HG03521 (cell line): ENCODE data around the gene KCNH5.

ENCODE experiments used
- ATAC-seq: cut with Tn5 transposase; IDR thresholded peaks from one replicate; pipeline ENCODE4 v1.9.1; 2021; ENCODE audit warnings: mild to moderate bottlenecking, moderate library complexity; ENCODE audit not compliant: unreplicated experiment

Gene KCNH5

GRCh38 chr14:62745496-62745895 lies 299.8 kb downstream of the KCNH5 start:
- no peak for ATAC-seq

DNA sequence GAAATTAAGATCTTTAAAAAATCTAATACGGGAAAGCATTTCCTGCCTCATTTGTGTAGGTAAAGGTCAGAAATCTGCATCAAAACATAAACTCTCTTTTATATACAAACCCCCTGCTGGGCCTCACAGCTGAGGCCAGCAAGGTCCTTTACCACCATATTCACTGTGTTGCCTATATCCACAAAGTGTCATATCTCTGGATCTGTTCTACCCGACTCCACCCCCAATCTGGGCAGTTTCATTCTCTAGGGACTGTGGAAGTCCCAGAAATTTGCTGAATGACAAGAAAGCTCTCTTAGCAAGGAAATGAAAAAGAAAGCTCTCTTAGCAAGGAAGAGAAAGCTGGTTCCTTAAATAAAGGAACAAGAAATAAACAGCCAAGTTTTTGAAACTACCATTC lies 301.7 kb downstream of the KCNH5 start:
- no peak for ATAC-seq

DNA sequence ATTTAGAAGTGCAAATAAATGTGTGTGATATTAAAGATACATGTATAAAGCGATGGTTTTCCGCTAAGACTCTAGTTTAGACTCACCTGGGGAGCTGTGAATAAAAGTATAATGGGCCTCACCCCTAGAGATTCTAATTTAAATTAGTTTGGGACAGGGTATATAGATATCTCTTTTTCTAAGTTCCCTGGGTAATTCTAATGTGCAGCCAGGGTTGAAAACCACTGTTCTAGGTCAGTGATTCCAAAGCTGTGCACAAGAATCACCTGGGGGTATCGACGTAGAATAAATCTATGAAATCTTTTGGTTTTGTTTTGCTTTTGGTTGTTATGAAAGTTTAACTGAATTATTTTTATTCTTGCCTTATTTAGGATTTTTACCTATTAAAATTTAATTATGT lies 302.1 kb downstream of the KCNH5 start:
- no peak for ATAC-seq

- ATAC-seq, result no peak
Measured at GRCh38 chr14:62739647-62740046, 305.6 kb downstream of the KCNH5 start.

DNA sequence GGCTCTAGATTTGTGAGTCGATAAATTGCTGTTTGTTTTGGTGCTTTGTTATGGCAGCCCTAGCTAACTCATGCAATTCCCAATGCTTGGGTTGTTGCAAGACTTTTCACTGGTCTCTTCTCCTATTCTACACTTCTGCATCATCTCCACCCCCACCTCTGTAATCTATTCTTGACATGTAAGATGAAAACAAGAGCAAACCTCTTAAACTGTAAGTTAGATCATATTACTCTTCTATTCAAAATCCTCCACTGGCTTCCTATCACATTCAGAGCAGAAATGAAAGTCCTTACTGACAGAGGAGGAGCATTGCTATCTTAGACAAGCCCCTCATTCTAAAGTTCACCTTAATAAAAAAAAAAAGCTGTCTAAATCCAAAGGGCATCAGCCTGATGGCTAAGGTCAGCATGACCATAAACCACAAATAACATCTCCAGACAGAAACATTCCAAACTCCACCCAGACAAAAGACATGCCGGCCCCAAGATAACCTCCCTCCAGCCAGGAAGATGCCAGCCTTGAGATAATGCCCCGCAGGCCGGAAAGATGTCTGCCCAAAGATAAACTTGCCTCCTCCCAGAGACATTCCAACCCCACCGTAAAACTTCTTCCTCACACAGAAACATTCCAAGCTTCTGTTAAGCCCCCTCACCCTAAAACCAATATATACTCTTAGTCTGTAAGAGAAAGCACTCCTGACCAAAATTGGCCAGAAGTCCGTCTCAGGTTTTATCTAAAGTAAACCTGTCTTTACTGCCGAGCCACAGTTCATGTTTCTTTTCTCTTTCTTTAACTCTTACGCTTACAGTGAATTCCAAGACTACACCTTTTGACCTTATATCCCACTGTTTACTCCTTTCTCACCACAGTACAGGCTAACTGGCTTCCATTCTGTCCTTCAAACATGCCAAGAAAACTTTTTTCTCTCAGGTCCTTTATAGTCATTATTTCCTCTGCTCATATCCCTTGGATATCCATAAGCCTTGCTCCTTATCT lies 308.9 kb downstream of the KCNH5 start:
- no peak for ATAC-seq

DNA sequence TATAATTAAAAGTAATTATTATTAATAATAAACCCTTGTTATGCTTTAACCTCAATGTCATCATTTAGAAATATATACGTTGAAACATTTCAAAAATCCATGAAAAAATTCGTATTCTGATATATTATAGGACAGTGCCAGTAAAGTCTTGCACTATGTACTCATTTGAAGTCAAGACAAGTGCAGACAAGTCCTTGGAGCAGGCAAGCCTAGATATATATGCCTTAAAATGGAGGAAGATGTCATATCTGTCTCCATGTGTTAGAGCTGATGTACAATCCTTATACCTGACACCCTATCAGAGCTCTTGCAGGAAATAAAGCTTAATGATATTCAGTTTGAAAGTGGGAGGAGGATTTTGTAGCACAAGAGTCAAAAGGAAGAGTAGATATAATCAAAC lies 310.4 kb downstream of the KCNH5 start:
- ATAC-seq, result no peak

DNA sequence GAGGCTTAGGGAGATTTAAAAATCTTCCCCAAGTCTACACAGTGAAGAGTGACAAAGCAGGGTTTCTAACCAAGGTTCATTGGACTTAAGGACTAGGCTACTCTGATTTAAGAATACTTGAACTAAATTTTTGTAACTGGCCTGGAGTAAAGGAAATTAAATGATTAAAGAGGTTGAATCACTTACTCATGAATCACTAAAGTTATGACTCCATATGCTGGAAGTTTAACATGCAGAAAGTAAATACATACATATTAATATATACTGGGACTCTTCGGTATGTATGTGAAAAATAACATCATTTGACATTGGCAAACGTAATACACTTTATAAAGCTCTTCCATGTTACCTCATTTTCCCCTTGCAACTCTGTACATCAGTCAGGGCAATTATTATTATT lies 322.9 kb downstream of the KCNH5 start:
- ATAC-seq, result no peak

GRCh38 chr14:62718629-62719028 lies 326.6 kb downstream of the KCNH5 start:
- ATAC-seq, result no peak

DNA sequence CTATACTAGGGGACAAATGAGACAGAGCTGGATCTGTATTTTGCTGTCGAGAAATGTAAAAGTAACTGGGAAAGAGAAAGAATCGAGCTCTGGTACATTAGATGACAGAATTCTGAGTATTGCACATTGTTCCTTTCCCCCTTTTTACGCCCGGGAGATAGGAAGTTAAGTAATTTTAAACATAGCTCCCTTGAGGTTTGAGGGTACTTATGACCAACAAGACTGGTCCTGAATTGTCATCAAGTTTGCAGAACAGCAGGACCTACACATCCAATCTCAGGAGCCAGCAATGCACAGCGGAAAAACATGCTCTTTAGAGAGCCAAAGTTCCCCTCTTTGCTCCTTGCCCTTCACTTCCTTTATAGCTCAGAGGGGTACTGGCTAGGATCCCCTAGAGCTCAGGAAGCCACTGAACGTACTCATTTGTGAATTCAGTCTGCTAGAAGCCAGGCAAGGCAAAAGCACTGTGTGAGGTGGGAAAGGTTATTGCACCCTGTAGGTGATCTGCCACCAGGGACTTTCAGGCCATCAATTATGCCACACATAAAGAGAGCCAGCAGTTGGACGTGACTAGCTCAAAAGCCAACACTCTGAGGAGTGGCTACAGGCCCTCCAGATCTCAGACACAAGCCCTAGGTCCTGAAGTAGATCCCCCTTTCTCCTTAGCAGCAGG lies 333.8 kb downstream of the KCNH5 start:
- no peak for ATAC-seq

GRCh38 chr14:62710811-62711210 lies 334.4 kb downstream of the KCNH5 start:
- ATAC-seq, result no peak

DNA sequence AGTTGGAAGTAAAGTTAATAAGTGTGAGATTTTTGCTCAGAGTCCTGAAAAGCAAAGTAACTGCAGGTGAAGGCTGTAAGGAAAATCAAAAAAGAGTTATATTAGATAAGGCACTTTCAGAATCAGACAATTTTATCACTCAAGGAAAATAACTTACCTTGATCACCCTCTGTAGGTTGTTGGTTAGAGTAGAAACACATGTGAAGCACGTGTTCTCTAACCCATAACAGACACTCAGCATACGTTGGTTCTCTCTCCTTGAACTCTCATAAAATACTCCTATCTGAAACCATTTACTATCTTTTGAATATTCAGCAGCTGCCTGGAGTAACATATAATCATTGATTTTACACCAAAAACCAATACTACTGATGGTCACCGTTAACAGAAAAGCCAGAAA lies 335.5 kb downstream of the KCNH5 start:
- no peak for ATAC-seq

GRCh38 chr14:62706217-62706616 lies 339.0 kb downstream of the KCNH5 start:
- no peak for ATAC-seq

GRCh38 chr14:62697461-62697860 lies 347.8 kb downstream of the KCNH5 start:
- no peak for ATAC-seq

GRCh38 chr14:62696929-62697328 lies 348.3 kb downstream of the KCNH5 start:
- no peak for ATAC-seq

- ATAC-seq, result no peak
Measured at GRCh38 chr14:62696331-62696924, 348.8 kb downstream of the KCNH5 start.

DNA sequence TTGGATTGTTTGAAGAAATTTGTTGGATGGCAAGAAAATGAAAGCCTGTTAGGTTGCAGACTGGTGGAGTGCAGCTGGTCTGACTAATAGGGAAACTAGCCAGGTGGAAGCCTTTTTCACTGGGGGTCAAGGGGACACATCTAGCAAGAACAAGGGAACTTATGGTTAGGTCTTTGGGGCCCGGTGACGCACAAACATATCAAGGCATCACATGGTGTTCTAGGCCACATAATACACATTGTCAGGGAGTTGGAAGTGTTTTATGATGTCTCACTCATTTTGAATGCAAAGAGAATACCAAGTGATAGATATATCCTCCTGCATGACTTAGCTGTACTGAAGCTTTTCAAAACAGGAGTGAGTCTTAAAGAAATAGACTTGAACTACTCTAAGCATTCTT lies 351.2 kb downstream of the KCNH5 start:
- ATAC-seq, result no peak

GRCh38 chr14:62692490-62693106 lies 352.7 kb downstream of the KCNH5 start:
- no peak for ATAC-seq

GRCh38 chr14:62691647-62692489 lies 353.4 kb downstream of the KCNH5 start:
- ATAC-seq, result no peak

GRCh38 chr14:62689733-62690132 lies 355.5 kb downstream of the KCNH5 start:
- no peak for ATAC-seq

GRCh38 chr14:62687818-62688217 lies 357.4 kb downstream of the KCNH5 start:
- ATAC-seq, result no peak
